ENCODE measurements around the gene RTN4.

RTN4 gene

DNA sequence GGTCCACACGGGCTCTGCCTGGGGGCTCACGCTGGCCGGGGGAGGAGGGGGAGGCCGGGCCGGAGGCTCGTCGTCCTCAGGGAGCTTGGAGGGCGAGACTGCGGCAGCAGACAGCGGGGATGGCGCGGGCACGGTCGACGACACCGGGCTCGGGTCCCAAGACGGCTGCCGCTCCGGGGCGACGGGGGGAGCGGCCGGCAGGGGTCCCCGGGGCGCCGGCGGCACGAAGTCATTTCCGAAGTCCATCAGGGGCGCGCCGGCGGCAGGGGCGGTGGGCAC is 491 bp downstream of the RTN4 start:
- Histone ChIP-seq H3K9ac (ENCODE audit: low read length) (peak overlapping the region; percentile 74), H3K4me3 (ENCODE audit: low read depth in 1 of 2, low read length in 2 of 2) (peak overlapping the region; percentile 99 to 100), H3K27ac (ENCODE audit: low read depth, low read length) (peak overlapping the region; percentile 100), H3K9me3 (ENCODE audit: low read length) (no peaks in the 10 kb centered on the region), H3K36me3 (ENCODE audit: insufficient read depth, low read length) (no peaks in the 10 kb centered on the region), H3K4me1 (ENCODE audit: insufficient read depth, low read length) (peaks cover 35% of the 10 kb centered on the region), H3K27me3 (ENCODE audit: control insufficient read depth in 1 of 2, insufficient read depth in 2 of 2, low read length in 2 of 2) (no peaks in the 10 kb centered on the region)

DNA sequence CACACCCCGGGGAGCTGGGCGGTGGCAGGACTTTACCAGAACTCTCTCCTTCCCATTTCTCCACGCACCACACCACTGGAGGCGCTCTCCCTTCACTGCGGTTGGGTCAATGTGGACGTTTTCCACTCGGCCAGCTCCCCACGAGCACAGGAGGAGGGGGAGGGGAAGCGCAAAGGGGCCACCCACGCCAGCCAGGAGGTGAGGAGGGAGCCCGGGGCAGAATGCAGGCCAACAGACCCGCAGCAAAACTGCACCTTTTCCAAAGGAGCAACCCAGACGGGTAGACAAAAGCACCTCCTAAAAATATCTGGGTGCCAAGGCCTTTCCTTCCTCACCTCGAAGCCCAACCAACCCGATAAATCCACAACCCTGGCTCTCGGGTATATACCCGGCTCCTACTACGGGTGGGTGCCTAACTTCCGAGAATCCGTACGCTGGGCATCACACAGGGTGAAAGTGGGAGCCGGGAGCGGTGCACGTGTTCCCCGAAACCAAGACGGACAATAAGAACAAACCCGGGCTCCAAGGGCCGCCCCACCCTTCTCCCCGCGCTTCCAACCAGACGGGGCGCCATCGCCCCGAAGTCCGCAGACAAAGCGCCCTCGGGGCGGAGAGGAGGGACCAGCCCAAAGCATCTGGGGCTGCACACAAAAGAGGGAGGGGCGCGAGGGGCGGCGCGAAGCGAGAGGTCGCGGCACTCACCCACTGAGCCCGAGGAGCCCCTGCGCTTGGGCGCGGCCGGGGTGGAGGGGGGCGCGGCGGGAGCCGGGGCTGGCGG is 1.0 kb downstream of the RTN4 start:
- Histone ChIP-seq H3K36me3 (ENCODE audit: insufficient read depth, low read length) (no peaks in the 10 kb centered on the region), H3K27me3 (ENCODE audit: control insufficient read depth in 1 of 2, insufficient read depth in 2 of 2, low read length in 2 of 2) (no peaks in the 10 kb centered on the region), H3K4me3 (ENCODE audit: low read depth in 1 of 2, low read length in 2 of 2) (peak overlapping the region; percentile 99 to 100), H3K9me3 (ENCODE audit: low read length) (no peaks in the 10 kb centered on the region), H3K9ac (ENCODE audit: low read length) (peak overlapping the region; percentile 62), H3K4me1 (ENCODE audit: insufficient read depth, low read length) (peaks cover 35% of the 10 kb centered on the region), H3K27ac (ENCODE audit: low read depth, low read length) (peak overlapping the region; percentile 100)

DNA sequence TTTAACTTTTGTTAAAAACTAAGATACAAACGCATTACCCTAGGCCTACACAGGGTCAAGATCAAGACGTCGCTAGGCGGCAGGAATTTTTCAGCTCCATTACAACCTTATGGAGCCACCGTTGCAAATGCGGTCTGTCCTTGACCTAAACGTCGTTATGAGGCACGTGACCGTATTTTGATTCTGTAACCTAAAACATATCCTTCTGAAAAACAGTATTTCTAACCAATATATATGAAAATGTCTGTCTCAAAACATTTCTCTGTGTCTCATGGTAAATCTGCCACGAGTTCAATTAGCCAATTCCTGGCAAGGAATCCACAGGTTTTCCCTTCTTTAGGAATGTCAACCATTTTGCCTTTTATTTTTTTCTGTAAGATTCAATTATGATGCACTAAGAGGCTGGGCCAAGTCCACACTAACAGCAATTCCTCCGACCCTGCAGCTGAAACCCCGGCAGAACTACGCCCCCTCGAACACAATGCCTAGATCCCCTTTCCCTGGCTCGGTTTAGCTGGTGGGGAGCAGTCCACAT is 1.7 kb downstream of the RTN4 start:
- Histone ChIP-seq H3K4me3 (ENCODE audit: low read depth in 1 of 2, low read length in 2 of 2) (peak overlapping the region; percentile 99 to 100), H3K9ac (ENCODE audit: low read length) (peak overlapping the region; percentile 62), H3K4me1 (ENCODE audit: insufficient read depth, low read length) (peaks cover 35% of the 10 kb centered on the region), H3K27me3 (ENCODE audit: control insufficient read depth in 1 of 2, insufficient read depth in 2 of 2, low read length in 2 of 2) (no peaks in the 10 kb centered on the region), H3K36me3 (ENCODE audit: insufficient read depth, low read length) (no peaks in the 10 kb centered on the region), H3K27ac (ENCODE audit: low read depth, low read length) (peak overlapping the region; percentile 100), H3K9me3 (ENCODE audit: low read length) (no peaks in the 10 kb centered on the region)

- Histone ChIP-seq H3K9me3 (ENCODE audit: low read length) (no peaks in the 10 kb centered on the region), H3K4me1 (ENCODE audit: insufficient read depth, low read length) (peaks cover 35% of the 10 kb centered on the region), H3K4me3 (ENCODE audit: low read depth in 1 of 2, low read length in 2 of 2) (peak overlapping the region; percentile 12 to 53), H3K36me3 (ENCODE audit: insufficient read depth, low read length) (no peaks in the 10 kb centered on the region), H3K27me3 (ENCODE audit: control insufficient read depth in 1 of 2, insufficient read depth in 2 of 2, low read length in 2 of 2) (no peaks in the 10 kb centered on the region), H3K9ac (ENCODE audit: low read length) (peak overlapping the region; percentile 5), H3K27ac (ENCODE audit: low read depth, low read length) (peak overlapping the region; percentile 28)
Observed at GRCh38 chr2:55047677-55048299, 2.5 kb downstream of the RTN4 start.

DNA sequence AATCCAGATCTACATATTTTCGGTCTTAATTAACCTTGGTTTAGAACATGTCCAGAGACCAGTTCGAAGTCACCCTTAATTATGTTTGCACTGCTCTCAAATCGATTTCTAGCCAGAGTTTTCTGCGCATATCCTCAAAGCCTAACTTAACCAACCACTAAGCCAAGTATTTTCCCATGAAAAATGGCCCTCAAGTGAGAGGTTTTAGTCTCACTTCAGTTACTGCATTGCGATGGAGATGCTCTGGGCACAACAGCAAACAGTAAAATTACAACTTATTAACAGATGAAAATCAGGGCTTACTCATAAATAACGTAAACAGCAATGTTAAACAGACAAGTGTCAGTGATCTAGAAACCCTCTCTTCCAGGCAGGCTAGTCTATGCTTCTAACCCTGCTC is 4.5 kb downstream of the RTN4 start:
- no peaks in the 10 kb centered on the region for H3K9me3 ChIP-seq (ENCODE audit: low read length)
- no peak overlapping the region for H3K9ac ChIP-seq (ENCODE audit: low read length)
- H3K27ac ChIP-seq (ENCODE audit: low read depth, low read length), result no peak overlapping the region
- no peak overlapping the region for H3K4me3 ChIP-seq (ENCODE audit: low read depth in 1 of 2, low read length in 2 of 2)
- H3K4me1 ChIP-seq (ENCODE audit: insufficient read depth, low read length), result peaks cover 30% of the 10 kb centered on the region
- no peaks in the 10 kb centered on the region for H3K36me3 ChIP-seq (ENCODE audit: insufficient read depth, low read length)
- H3K27me3 ChIP-seq (ENCODE audit: control insufficient read depth in 1 of 2, insufficient read depth in 2 of 2, low read length in 2 of 2), result no peaks in the 10 kb centered on the region

- Histone ChIP-seq H3K9ac (ENCODE audit: low read length) (no peak overlapping the region), H3K9me3 (ENCODE audit: low read length) (no peaks in the 10 kb centered on the region), H3K4me1 (ENCODE audit: insufficient read depth, low read length) (peaks cover 30% of the 10 kb centered on the region), H3K36me3 (ENCODE audit: insufficient read depth, low read length) (no peaks in the 10 kb centered on the region), H3K27me3 (ENCODE audit: control insufficient read depth in 1 of 2, insufficient read depth in 2 of 2, low read length in 2 of 2) (no peaks in the 10 kb centered on the region), H3K27ac (ENCODE audit: low read depth, low read length) (no peak overlapping the region), H3K4me3 (ENCODE audit: low read depth in 1 of 2, low read length in 2 of 2) (no peak overlapping the region)
Observed at GRCh38 chr2:55043841-55044240, 6.4 kb downstream of the RTN4 start.

DNA sequence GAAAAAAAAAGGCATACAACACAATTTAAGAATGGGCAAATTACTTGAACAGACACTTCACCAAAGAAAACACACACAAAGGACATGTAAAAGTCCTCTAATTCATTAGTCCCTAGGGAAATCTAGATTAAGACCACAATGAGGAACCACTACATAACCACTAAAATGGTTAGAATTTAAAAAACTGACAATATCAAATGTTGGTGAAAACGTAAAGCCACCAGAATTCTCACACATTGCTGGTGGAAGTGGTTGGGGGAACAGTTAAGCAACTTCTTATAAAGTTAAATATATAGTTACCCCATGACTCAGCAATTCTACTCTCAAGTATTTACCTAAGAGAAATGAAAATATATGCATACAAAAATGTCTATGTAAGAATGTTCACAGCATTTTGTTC is 11.8 kb downstream of the RTN4 start:
- H3K9me3 ChIP-seq (ENCODE audit: low read length), result no peaks in the 10 kb centered on the region
- H3K9ac ChIP-seq (ENCODE audit: low read length), result no peak overlapping the region
- H3K4me1 ChIP-seq (ENCODE audit: insufficient read depth, low read length), result peaks cover 26% of the 10 kb centered on the region
- no peaks in the 10 kb centered on the region for H3K27me3 ChIP-seq (ENCODE audit: control insufficient read depth in 1 of 2, insufficient read depth in 2 of 2, low read length in 2 of 2)
- no peak overlapping the region for H3K4me3 ChIP-seq (ENCODE audit: low read depth in 1 of 2, low read length in 2 of 2)
- H3K36me3 ChIP-seq (ENCODE audit: insufficient read depth, low read length), result no peaks in the 10 kb centered on the region
- no peak overlapping the region for H3K27ac ChIP-seq (ENCODE audit: low read depth, low read length)

DNA sequence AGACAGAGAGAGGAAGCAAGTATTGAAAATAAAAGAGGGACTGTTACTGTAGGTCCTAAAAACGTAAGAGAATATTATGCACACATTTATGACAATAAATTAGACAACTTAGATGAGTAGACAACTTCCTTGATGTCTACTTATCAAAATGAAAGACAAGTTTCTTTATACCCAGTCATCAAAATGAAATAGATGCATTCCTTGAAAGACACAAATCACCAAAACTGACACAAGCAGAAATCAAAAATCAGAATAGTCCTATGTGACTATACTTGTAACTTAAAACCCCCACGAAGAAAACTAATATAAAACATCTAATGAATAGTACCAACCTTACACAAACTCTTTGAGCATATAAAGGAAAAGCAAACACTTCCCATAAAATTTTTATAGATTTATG is 14.5 kb downstream of the RTN4 start:
- no peaks in the 10 kb centered on the region for H3K27me3 ChIP-seq (ENCODE audit: control insufficient read depth in 1 of 2, insufficient read depth in 2 of 2, low read length in 2 of 2)
- H3K4me3 ChIP-seq (ENCODE audit: low read depth in 1 of 2, low read length in 2 of 2), result no peak overlapping the region
- H3K4me1 ChIP-seq (ENCODE audit: insufficient read depth, low read length), result peaks cover 31% of the 10 kb centered on the region
- no peak overlapping the region for H3K27ac ChIP-seq (ENCODE audit: low read depth, low read length)
- H3K9me3 ChIP-seq (ENCODE audit: low read length), result no peaks in the 10 kb centered on the region
- no peak overlapping the region for H3K9ac ChIP-seq (ENCODE audit: low read length)
- H3K36me3 ChIP-seq (ENCODE audit: insufficient read depth, low read length), result no peaks in the 10 kb centered on the region

GRCh38 chr2:55033921-55034320 is 16.3 kb downstream of the RTN4 start:
- H3K4me1 ChIP-seq (ENCODE audit: insufficient read depth, low read length), result peaks cover 37% of the 10 kb centered on the region
- no peak overlapping the region for H3K27ac ChIP-seq (ENCODE audit: low read depth, low read length)

GRCh38 chr2:55033076-55033742 is 17.0 kb downstream of the RTN4 start:
- Histone ChIP-seq H3K4me3 (ENCODE audit: low read depth in 1 of 2, low read length in 2 of 2) (no peak overlapping the region), H3K4me1 (ENCODE audit: insufficient read depth, low read length) (peaks cover 44% of the 10 kb centered on the region), H3K36me3 (ENCODE audit: insufficient read depth, low read length) (no peaks in the 10 kb centered on the region), H3K9me3 (ENCODE audit: low read length) (no peaks in the 10 kb centered on the region), H3K9ac (ENCODE audit: low read length) (no peak overlapping the region), H3K27me3 (ENCODE audit: control insufficient read depth in 1 of 2, insufficient read depth in 2 of 2, low read length in 2 of 2) (no peaks in the 10 kb centered on the region), H3K27ac (ENCODE audit: low read depth, low read length) (no peak overlapping the region)

More at GRCh38 chr2:55033921-55034320, 16.3 kb downstream of the RTN4 start:
- Histone ChIP-seq H3K4me3 (ENCODE audit: low read depth in 1 of 2, low read length in 2 of 2) (no peak overlapping the region), H3K9ac (ENCODE audit: low read length) (no peak overlapping the region), H3K36me3 (ENCODE audit: insufficient read depth, low read length) (no peaks in the 10 kb centered on the region), H3K27me3 (ENCODE audit: control insufficient read depth in 1 of 2, insufficient read depth in 2 of 2, low read length in 2 of 2) (no peaks in the 10 kb centered on the region), H3K9me3 (ENCODE audit: low read length) (no peaks in the 10 kb centered on the region)

- H3K36me3 ChIP-seq (ENCODE audit: insufficient read depth, low read length), result no peaks in the 10 kb centered on the region
- no peak overlapping the region for H3K9ac ChIP-seq (ENCODE audit: low read length)
- peaks cover 54% of the 10 kb centered on the region for H3K4me1 ChIP-seq (ENCODE audit: insufficient read depth, low read length)
- H3K4me3 ChIP-seq (ENCODE audit: low read depth in 1 of 2, low read length in 2 of 2), result no peak overlapping the region
- no peaks in the 10 kb centered on the region for H3K9me3 ChIP-seq (ENCODE audit: low read length)
- H3K27me3 ChIP-seq (ENCODE audit: control insufficient read depth in 1 of 2, insufficient read depth in 2 of 2, low read length in 2 of 2), result no peaks in the 10 kb centered on the region
- H3K27ac ChIP-seq (ENCODE audit: low read depth, low read length), result no peak overlapping the region
Observed at GRCh38 chr2:55031505-55031904, 18.7 kb downstream of the RTN4 start.
